ENCODE measurements around the gene NR0B2. TPM values are rescaled to one million over a fixed set of nuclear protein-coding genes. Genes with fewer than 3 reads are reported as not detected.

Gene NR0B2
- total and polyA plus RNA-seq, 2 of the 13 experiments (the other 11 are each of a cell fraction or from before 2014, with no cell fraction given): 72.5 to 133 TPM

DNA sequence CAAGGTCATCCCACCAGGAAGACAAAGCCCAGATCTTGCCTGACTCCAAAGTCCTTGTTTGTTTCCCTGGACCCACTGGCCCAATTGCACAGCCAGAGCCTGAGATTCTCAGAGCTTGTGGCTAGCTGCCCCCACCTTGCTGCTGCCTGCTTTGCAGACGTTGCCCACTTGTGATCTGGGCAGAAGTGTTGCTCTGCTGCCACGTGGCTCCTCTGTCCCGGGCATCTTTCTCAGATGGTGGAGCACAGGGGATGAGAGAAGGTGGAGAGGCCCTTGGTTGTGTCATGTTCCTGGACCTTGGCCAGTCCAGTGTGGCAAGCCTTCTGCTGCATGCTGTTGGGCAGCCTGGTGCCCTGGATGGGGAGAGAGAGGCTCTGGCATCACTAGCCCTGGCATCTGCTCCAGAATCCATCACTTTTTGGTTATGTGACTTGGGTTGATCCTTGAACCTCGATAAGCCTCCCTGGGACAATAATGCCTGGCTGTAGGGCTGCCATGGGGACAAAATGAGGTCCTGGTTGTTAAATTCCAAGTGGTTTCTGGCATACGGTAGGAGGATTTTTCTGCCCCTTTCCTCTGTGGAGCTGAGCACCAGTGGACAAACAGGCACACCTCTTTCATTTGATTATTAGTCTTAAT is 1.5 kb upstream of the NR0B2 start (continued):
- TF ChIP-seq SIX4 (CRISPR knock-in tag; IDR thresholded peaks at IDR 0.05): no peak
- no peak for TF ChIP-seq ZMYM3 (CRISPR knock-in tag; IDR thresholded peaks at IDR 0.05)
- no peak for TF ChIP-seq TP53 (CRISPR knock-in tag; conservative IDR thresholded peaks at IDR 0.05)
- TF ChIP-seq ELK4 (CRISPR knock-in tag; IDR thresholded peaks at IDR 0.05; ENCODE audit: borderline replicate concordance): no peak
- TF ChIP-seq BHLHE40 (IDR thresholded peaks at IDR 0.05; ENCODE audit: low read length): no peak
- TF ChIP-seq MTF2 (CRISPR knock-in tag; IDR thresholded peaks at IDR 0.05; ENCODE audit: borderline replicate concordance): no peak
- no peak for TF ChIP-seq ZFYVE20 (CRISPR knock-in tag; IDR thresholded peaks at IDR 0.05; ENCODE audit: borderline replicate concordance, low read depth)
- TF ChIP-seq ZNF160 (CRISPR knock-in tag; IDR thresholded peaks at IDR 0.05): no peak
- no peak for TF ChIP-seq ZSCAN22 (CRISPR knock-in tag; IDR thresholded peaks at IDR 0.05)
- 0 out of 2 replicates have a peak, but pooled peaks have one; percentile 56 for TF ChIP-seq CHD4 (IDR thresholded peaks at IDR 0.05; ENCODE audit: borderline replicate concordance, low read length)
- TF ChIP-seq ZNF382 (CRISPR knock-in tag; IDR thresholded peaks at IDR 0.05; ENCODE audit: borderline replicate concordance): no peak
- TF ChIP-seq IKZF4 (CRISPR knock-in tag; IDR thresholded peaks at IDR 0.05; ENCODE audit: borderline replicate concordance, low read depth, not compliant biosample characterization): no peak
- TF ChIP-seq SAFB2 (CRISPR knock-in tag; IDR thresholded peaks at IDR 0.05; ENCODE audit: borderline replicate concordance, low read depth): no peak
- no peak for TF ChIP-seq ZBTB21 (CRISPR knock-in tag; IDR thresholded peaks at IDR 0.05)
- TF ChIP-seq ZNF101 (CRISPR knock-in tag; IDR thresholded peaks at IDR 0.05; ENCODE audit: borderline replicate concordance, low read depth): no peak
- TF ChIP-seq MBNL3 (CRISPR knock-in tag; conservative IDR thresholded peaks at IDR 0.05): no peak
- TF ChIP-seq, protein P1, sequence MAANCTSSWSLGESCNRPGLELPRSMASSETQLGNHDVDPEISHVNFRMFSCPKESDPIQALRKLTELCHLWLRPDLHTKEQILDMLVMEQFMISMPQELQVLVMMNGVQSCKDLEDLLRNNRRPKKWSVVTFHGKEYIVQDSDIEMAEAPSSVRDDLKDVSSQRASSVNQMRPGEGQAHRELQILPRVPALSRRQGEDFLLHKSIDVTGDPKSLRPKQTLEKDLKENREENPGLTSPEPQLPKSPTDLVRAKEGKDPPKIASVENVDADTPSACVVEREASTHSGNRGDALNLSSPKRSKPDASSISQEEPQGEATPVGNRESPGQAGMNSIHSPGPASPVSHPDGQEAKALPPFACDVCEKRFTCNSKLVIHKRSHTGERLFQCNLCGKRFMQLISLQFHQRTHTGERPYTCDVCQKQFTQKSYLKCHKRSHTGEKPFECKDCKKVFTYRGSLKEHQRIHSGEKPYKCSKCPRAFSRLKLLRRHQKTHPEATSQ (CRISPR knock-in tag; IDR thresholded peaks at IDR 0.05; ENCODE audit: borderline replicate concordance): no peak
- TF ChIP-seq REPIN1 (CRISPR knock-in tag; IDR thresholded peaks at IDR 0.05; ENCODE audit: borderline replicate concordance, low read depth): no peak
- TF ChIP-seq, protein P2, sequence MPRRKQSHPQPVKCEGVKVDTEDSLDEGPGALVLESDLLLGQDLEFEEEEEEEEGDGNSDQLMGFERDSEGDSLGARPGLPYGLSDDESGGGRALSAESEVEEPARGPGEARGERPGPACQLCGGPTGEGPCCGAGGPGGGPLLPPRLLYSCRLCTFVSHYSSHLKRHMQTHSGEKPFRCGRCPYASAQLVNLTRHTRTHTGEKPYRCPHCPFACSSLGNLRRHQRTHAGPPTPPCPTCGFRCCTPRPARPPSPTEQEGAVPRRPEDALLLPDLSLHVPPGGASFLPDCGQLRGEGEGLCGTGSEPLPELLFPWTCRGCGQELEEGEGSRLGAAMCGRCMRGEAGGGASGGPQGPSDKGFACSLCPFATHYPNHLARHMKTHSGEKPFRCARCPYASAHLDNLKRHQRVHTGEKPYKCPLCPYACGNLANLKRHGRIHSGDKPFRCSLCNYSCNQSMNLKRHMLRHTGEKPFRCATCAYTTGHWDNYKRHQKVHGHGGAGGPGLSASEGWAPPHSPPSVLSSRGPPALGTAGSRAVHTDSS (CRISPR knock-in tag; conservative IDR thresholded peaks at IDR 0.05): 0 out of 2 replicates have a peak, but pooled peaks have one; percentile 57
- TF ChIP-seq AHDC1 (CRISPR knock-in tag; IDR thresholded peaks at IDR 0.05; ENCODE audit: borderline replicate concordance): no peak

All from HepG2 (cell line).